Measurements from ENCODE around the gene ATRIP. TPM values are rescaled to one million over a fixed set of nuclear protein-coding genes. Genes with fewer than 3 reads are reported as not detected.

ATRIP gene
- polyA plus RNA-seq, 1 donor (not counting 4 experiments of a cell fraction or from before 2014, with no cell fraction given) = 9.7 TPM

- Histone ChIP-seq H3K9me3 (ENCODE audit: control insufficient read depth, low read depth, low read length) (no peaks in the 10 kb centered on the region), H2AFZ (ENCODE audit: control insufficient read depth, low read length) (no peak overlapping the region), H3K36me3 (ENCODE audit: control insufficient read depth in 2 of 2, extremely low read depth in 1 of 2, insufficient read depth in 2 of 2, low read length in 2 of 2) (peaks cover 4 to 18% of the 10 kb centered on the region in 2 experiments), H3K9ac (ENCODE audit: control insufficient read depth, extremely low read depth, insufficient read depth, low read length) (no peak overlapping the region), H3K27me3 (ENCODE audit: control insufficient read depth, extremely low read depth, insufficient read depth, low read length) (no peaks in the 10 kb centered on the region), H3K9me1 (ENCODE audit: control insufficient read depth, extremely low read depth, insufficient read depth, low read length) (no peaks in the 10 kb centered on the region), H3K4me1 (ENCODE audit: control insufficient read depth, extremely low read depth, insufficient read depth, low read length) (peaks cover 55% of the 10 kb centered on the region), H3K27ac (ENCODE audit: control insufficient read depth, insufficient read depth, low read length) (peak overlapping the region; percentile 36), H4K20me1 (ENCODE audit: control insufficient read depth, extremely low read depth, insufficient read depth, low read length) (no peaks in the 10 kb centered on the region), H3K4me3 (ENCODE audit: control insufficient read depth in 2 of 3, extremely low read depth in 1 of 3, insufficient read depth in 2 of 3, low read depth in 1 of 3, low read length in 3 of 3) (no peak overlapping the region), H3K79me2 (ENCODE audit: control insufficient read depth, insufficient read depth, low read length) (peaks cover 22% of the 10 kb centered on the region), H3K4me2 (ENCODE audit: control insufficient read depth, extremely low read depth, insufficient read depth, low read depth, low read length) (peak overlapping the region; percentile 27)
- TF ChIP-seq EZH2 (IDR thresholded peaks at IDR 0.05; ENCODE audit: low read length) (no peak), CTCF (optimal IDR thresholded peaks at IDR 0.05 in 1 of 3, IDR thresholded peaks at IDR 0.05 in 1 of 3, conservative IDR thresholded peaks at IDR 0.05 in 1 of 3; ENCODE audit: extremely low read depth in 1 of 3, insufficient read depth in 2 of 3, low read length in 3 of 3) (peak in 2 of 3 experiments; percentile 99 to 100)
- dilution Hi-C loops (cut with MboI; ENCODE audit: extremely low pct_ligation_motif_present, low sequenced_read_pairs) = loop anchor here (25.0 kb wide), 1 partner anchor 174 kb away; no protein-coding TSS in a partner anchor
- no peak for DNase-seq (ENCODE audit: low read depth, low spot score)
- FAIRE-seq = peak; percentile 94
Measured at GRCh38 chr3:48435774-48436476, 10.6 kb upstream of the ATRIP start.

GRCh38 chr3:48436477-48436787 lies 10.1 kb upstream of the ATRIP start:
- no peak overlapping the region for H3K27ac ChIP-seq (ENCODE audit: control insufficient read depth, insufficient read depth, low read length)

More at GRCh38 chr3:48436477-48436787, 10.1 kb upstream of the ATRIP start:
- Histone ChIP-seq H3K9me1 (ENCODE audit: control insufficient read depth, extremely low read depth, insufficient read depth, low read length) (no peaks in the 10 kb centered on the region), H3K36me3 (ENCODE audit: control insufficient read depth in 2 of 2, extremely low read depth in 1 of 2, insufficient read depth in 2 of 2, low read length in 2 of 2) (peaks cover 4 to 22% of the 10 kb centered on the region in 2 experiments), H2AFZ (ENCODE audit: control insufficient read depth, low read length) (no peak overlapping the region), H3K4me3 (ENCODE audit: control insufficient read depth in 2 of 3, extremely low read depth in 1 of 3, insufficient read depth in 2 of 3, low read depth in 1 of 3, low read length in 3 of 3) (no peak overlapping the region), H3K27me3 (ENCODE audit: control insufficient read depth, extremely low read depth, insufficient read depth, low read length) (no peaks in the 10 kb centered on the region), H3K79me2 (ENCODE audit: control insufficient read depth, insufficient read depth, low read length) (peaks cover 26% of the 10 kb centered on the region), H3K4me1 (ENCODE audit: control insufficient read depth, extremely low read depth, insufficient read depth, low read length) (peaks cover 52% of the 10 kb centered on the region), H4K20me1 (ENCODE audit: control insufficient read depth, extremely low read depth, insufficient read depth, low read length) (no peaks in the 10 kb centered on the region), H3K9ac (ENCODE audit: control insufficient read depth, extremely low read depth, insufficient read depth, low read length) (no peak overlapping the region), H3K9me3 (ENCODE audit: control insufficient read depth, low read depth, low read length) (no peaks in the 10 kb centered on the region), H3K4me2 (ENCODE audit: control insufficient read depth, extremely low read depth, insufficient read depth, low read depth, low read length) (no peak overlapping the region)
- FAIRE-seq (no peak), DNase-seq (ENCODE audit: low read depth, low spot score) (no peak)
- TF ChIP-seq CTCF (optimal IDR thresholded peaks at IDR 0.05 in 1 of 3, IDR thresholded peaks at IDR 0.05 in 1 of 3, conservative IDR thresholded peaks at IDR 0.05 in 1 of 3; ENCODE audit: extremely low read depth in 1 of 3, insufficient read depth in 2 of 3, low read length in 3 of 3) (no peak), EZH2 (IDR thresholded peaks at IDR 0.05; ENCODE audit: low read length) (no peak)
- dilution Hi-C loops (cut with MboI; ENCODE audit: extremely low pct_ligation_motif_present, low sequenced_read_pairs) = loop anchor here (25.0 kb wide), 1 partner anchor 174 kb away; no protein-coding TSS in a partner anchor
